Measurements from ENCODE around the gene RNGTT.
"Not testable (repeated sequence)": the region's sequence is repeated elsewhere in the genome, so short reads cannot be mapped to it uniquely, and the experiment has no call there.

Gene RNGTT

GRCh38 chr6:88982720-88983119, 19.3 kb upstream of the RNGTT start:
- H3K4me3 ChIP-seq (ENCODE audit: low read depth, low read length): no peak overlapping the region
- TF ChIP-seq MAX (IDR thresholded peaks at IDR 0.05; ENCODE audit: low read depth, low read length) (no peak), POLR2A (IDR thresholded peaks at IDR 0.05; ENCODE audit: extremely low read depth, insufficient read length) (no peak), CTCF (IDR thresholded peaks at IDR 0.05; ENCODE audit: low read depth, low read length) (peak; percentile 53), MYC (IDR thresholded peaks at IDR 0.05; ENCODE audit: low read depth, low read length) (no peak)
- peak; percentile 75 for DNase-seq (ENCODE audit: low read depth)

- no peak overlapping the region for H3K4me3 ChIP-seq (ENCODE audit: low read depth, low read length)
- DNase-seq (ENCODE audit: low read depth): peak; percentile 19
- TF ChIP-seq POLR2A (IDR thresholded peaks at IDR 0.05; ENCODE audit: extremely low read depth, insufficient read length): no peak
- TF ChIP-seq CTCF (IDR thresholded peaks at IDR 0.05; ENCODE audit: low read depth, low read length): peak; percentile 9
- no peak for TF ChIP-seq MAX (IDR thresholded peaks at IDR 0.05; ENCODE audit: low read depth, low read length)
- no peak for TF ChIP-seq MYC (IDR thresholded peaks at IDR 0.05; ENCODE audit: low read depth, low read length)
Measured at GRCh38 chr6:88975369-88975768, 12.0 kb upstream of the RNGTT start.

- DNase-seq (ENCODE audit: low read depth): no peak
- no peak overlapping the region for H3K4me3 ChIP-seq (ENCODE audit: low read depth, low read length)
- TF ChIP-seq POLR2A (IDR thresholded peaks at IDR 0.05; ENCODE audit: extremely low read depth, insufficient read length) (no peak), CTCF (IDR thresholded peaks at IDR 0.05; ENCODE audit: low read depth, low read length) (no peak), MAX (IDR thresholded peaks at IDR 0.05; ENCODE audit: low read depth, low read length) (no peak), MYC (IDR thresholded peaks at IDR 0.05; ENCODE audit: low read depth, low read length) (no peak)
Measured at GRCh38 chr6:88972504-88973423, 9.3 kb upstream of the RNGTT start.

GRCh38 chr6:88970301-88970700, 6.9 kb upstream of the RNGTT start:
- H3K4me3 ChIP-seq (ENCODE audit: low read depth, low read length): no peak overlapping the region
- DNase-seq (ENCODE audit: low read depth): no peak
- no peak for TF ChIP-seq POLR2A (IDR thresholded peaks at IDR 0.05; ENCODE audit: extremely low read depth, insufficient read length)
- no peak for TF ChIP-seq MAX (IDR thresholded peaks at IDR 0.05; ENCODE audit: low read depth, low read length)

- not testable (repeated sequence) for DNase-seq (ENCODE audit: low read depth); H3K4me3 ChIP-seq (ENCODE audit: low read depth, low read length)
Measured at GRCh38 chr6:88969255-88969654, 5.8 kb upstream of the RNGTT start.

GRCh38 chr6:88967891-88968290, 4.5 kb upstream of the RNGTT start:
- DNase-seq (ENCODE audit: low read depth): no peak
- no peak for TF ChIP-seq POLR2A (IDR thresholded peaks at IDR 0.05; ENCODE audit: extremely low read depth, insufficient read length)
- no peak for TF ChIP-seq MAX (IDR thresholded peaks at IDR 0.05; ENCODE audit: low read depth, low read length)
- no peak for TF ChIP-seq MYC (IDR thresholded peaks at IDR 0.05; ENCODE audit: low read depth, low read length)
- TF ChIP-seq CTCF (IDR thresholded peaks at IDR 0.05; ENCODE audit: low read depth, low read length): no peak
- no peak overlapping the region for H3K4me3 ChIP-seq (ENCODE audit: low read depth, low read length)

All from NB4 (cell line).